Inflammatory macrophage (primary cell): Measurements from ENCODE around the gene NEURL1B.

Experiments
- DNase-seq, 2 donors: peaks; one replicate each; pipeline ENCODE4 v3.0.0-alpha.2; 2020 to 2022

The NEURL1B gene

GRCh38 chr5:172680921-172681320 lies 39.9 kb downstream of the NEURL1B start:
- DNase-seq = peak; percentile 79

GRCh38 chr5:172681421-172681820 lies 40.4 kb downstream of the NEURL1B start:
- no peak for DNase-seq

GRCh38 chr5:172683264-172683644 lies 42.2 kb downstream of the NEURL1B start:
- DNase-seq = no peak

GRCh38 chr5:172683645-172684471 lies 42.8 kb downstream of the NEURL1B start:
- peak; percentile 39 to 48 for DNase-seq

GRCh38 chr5:172685091-172685490 lies 44.0 kb downstream of the NEURL1B start:
- no peak for DNase-seq

GRCh38 chr5:172686111-172686510 lies 45.0 kb downstream of the NEURL1B start:
- DNase-seq = no peak

- no peak for DNase-seq
These were observed 45.7 kb downstream of the NEURL1B start for GRCh38 chr5:172686539-172687390.

GRCh38 chr5:172687940-172688339 lies 46.9 kb downstream of the NEURL1B start:
- DNase-seq = no peak

GRCh38 chr5:172688349-172689217 lies 47.5 kb downstream of the NEURL1B start:
- DNase-seq = peak in 1 of 2 donors; percentile 19

GRCh38 chr5:172689218-172689572 lies 48.1 kb downstream of the NEURL1B start:
- DNase-seq = no peak

- DNase-seq = no peak
These were observed 48.7 kb downstream of the NEURL1B start for GRCh38 chr5:172689801-172690200.

- no peak for DNase-seq
These were observed 49.4 kb downstream of the NEURL1B start for GRCh38 chr5:172690258-172691075.

GRCh38 chr5:172691886-172692285 lies 50.8 kb downstream of the NEURL1B start:
- no peak for DNase-seq

GRCh38 chr5:172692451-172692850 lies 51.4 kb downstream of the NEURL1B start:
- peak; percentile 37 to 40 for DNase-seq

GRCh38 chr5:172692981-172693380 lies 51.9 kb downstream of the NEURL1B start:
- DNase-seq = no peak

- DNase-seq = no peak
These were observed 53.0 kb downstream of the NEURL1B start for GRCh38 chr5:172694061-172694460.

- DNase-seq = no peak
These were observed 53.5 kb downstream of the NEURL1B start for GRCh38 chr5:172694541-172694940.

GRCh38 chr5:172695232-172696054 lies 54.4 kb downstream of the NEURL1B start:
- no peak for DNase-seq

GRCh38 chr5:172696171-172696849 lies 55.2 kb downstream of the NEURL1B start:
- no peak for DNase-seq
